Gastrocnemius medialis (tissue), 4 donors: ENCODE measurements around the gene FRMD4B. TPM values are rescaled to one million over a fixed set of nuclear protein-coding genes. Genes with fewer than 3 reads are reported as not detected.

Experiments used
- ATAC-seq, 2 donors: fragments of 150-250 bp; one replicate each; pipeline ENCODE4 v1.9.1; 2016
- DNase-seq, 2 donors: peaks; one replicate each; pipeline ENCODE4 v3.0.0-alpha.2; 2019
- H3K27ac ChIP-seq, 4 donors: fragments of 200-600 bp; sonication (generic); 1 replicate in 1 of 4; 2 replicates in 3 of 4; pipeline ENCODE4 v1.5.1; 2016 to 2018; ENCODE audit warnings: mild to moderate bottlenecking in 2 of 4, moderate library complexity in 1 of 4
- H3K27me3 ChIP-seq, 3 donors: fragments of 200-600 bp; sonication (generic) in 2 of 3; 1 replicate in 1 of 3; 2 replicates in 2 of 3; pipeline versions ENCODE4 v1.5.1 to v1.6.0; 2016 to 2019; ENCODE audit warnings: mild to moderate bottlenecking in 1 of 3, moderate library complexity in 1 of 3
- H3K36me3 ChIP-seq, 2 donors: fragments of 200-600 bp; sonication (generic) in 1 of 2; one replicate each; pipeline ENCODE4 v1.5.1; 2017 to 2018
- H3K4me1 ChIP-seq, 2 donors: fragments of 200-600 bp; sonication (generic) in 1 of 2; one replicate each; pipeline ENCODE4 v1.5.1; 2016 to 2017; ENCODE audit warnings: mild to moderate bottlenecking in 2 of 2
- H3K4me3 ChIP-seq, 4 donors: fragments of 200-600 bp; sonication (generic) in 3 of 4; 1 replicate in 1 of 4; 2 replicates in 3 of 4; pipeline ENCODE4 v1.5.1; 2016 to 2019; ENCODE audit warnings: mild to moderate bottlenecking in 2 of 4
- H3K9me3 ChIP-seq, 3 donors: fragments of 200-600 bp; sonication (generic) in 2 of 3; 1 replicate in 1 of 3; 2 replicates in 2 of 3; pipeline ENCODE4 v1.5.1; 2016 to 2019
- POLR2A ChIP-seq, 2 donors: fragments of 450-650 bp; IDR thresholded peaks; one replicate each; pipeline ENCODE4 v1.6.1; 2017; ENCODE audit warnings: antibody characterized with exemption in 2 of 2, mild to moderate bottlenecking in 2 of 2, moderate library complexity in 2 of 2
- in situ Hi-C, 4 donors: fragments of 200-750 bp; cut with MboI; loops; one replicate each; pipeline versions ENCODE4 v1.15.0 to v1.8.0; 2017; ENCODE audit warnings: low sequenced_read_pairs in 4 of 4
- intact Hi-C: fragments of 100-400 bp; cut with DNase I; formaldehyde crosslinking; loops from one replicate; pipeline ENCODE4 v1.15.1; 2023; ENCODE audit warnings: low total_unique reads
- total RNA-seq, 4 donors: library from RNA; depleted of rRNA; stranded (reverse); fragments of >200 nt; gene quantifications; one replicate each; pipeline versions ENCODE4 v1.1.0 to v1.2.3, GENCODE V29; 2016
- TF ChIP-seq, protein P1 (sequence below), 5 experiments: fragments of 450-650 bp in 3 of 5; fragments of 200-600 bp in 2 of 5; sonication (generic) in 2 of 5; IDR thresholded peaks in 4 of 5; conservative IDR thresholded peaks in 1 of 5; 1 replicate in 4 of 5; 2 replicates in 1 of 5; pipeline ENCODE4 v1.5.1; 2016 to 2019; ENCODE audit warnings: antibody characterized with exemption in 5 of 5, mild to moderate bottlenecking in 3 of 5, moderate library complexity in 3 of 5

Gene FRMD4B
- total RNA-seq, 4 donors from 2014 or later: 0.29 to 3.6 (median 1.7) TPM

DNA sequence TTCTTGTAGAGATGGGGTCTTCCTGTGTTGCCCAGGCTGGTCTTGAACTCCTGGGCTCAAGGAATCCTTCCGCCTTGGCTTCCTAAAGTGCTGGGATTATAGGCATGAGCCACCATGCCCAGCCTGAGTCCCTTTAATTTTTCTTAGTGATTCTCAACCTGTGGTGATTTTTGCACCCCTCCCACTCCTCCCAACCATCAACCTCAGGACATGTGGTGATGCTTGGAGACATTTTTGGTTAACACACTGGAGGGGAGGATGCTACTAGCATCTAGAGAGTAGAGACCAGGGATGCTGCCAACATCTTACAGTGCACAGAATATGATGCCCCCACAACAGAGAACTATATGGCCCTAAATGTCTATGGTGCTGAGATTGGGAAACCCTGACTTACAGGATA is 180.5 kb downstream of the FRMD4B start:
- ATAC-seq (no peak), DNase-seq (no peak)
- H3K4me1 ChIP-seq: peaks cover 0 to 6% of the 10 kb centered on the region in 2 donors
- no peaks in the 10 kb centered on the region for H3K36me3 ChIP-seq
- in situ Hi-C loops (no loop called here), intact Hi-C loops (no loop called here)
- no peaks in the 10 kb centered on the region for H3K27me3 ChIP-seq
- H3K27ac ChIP-seq: no peak overlapping the region
- H3K4me3 ChIP-seq: no peak overlapping the region
- TF ChIP-seq, protein P1, sequence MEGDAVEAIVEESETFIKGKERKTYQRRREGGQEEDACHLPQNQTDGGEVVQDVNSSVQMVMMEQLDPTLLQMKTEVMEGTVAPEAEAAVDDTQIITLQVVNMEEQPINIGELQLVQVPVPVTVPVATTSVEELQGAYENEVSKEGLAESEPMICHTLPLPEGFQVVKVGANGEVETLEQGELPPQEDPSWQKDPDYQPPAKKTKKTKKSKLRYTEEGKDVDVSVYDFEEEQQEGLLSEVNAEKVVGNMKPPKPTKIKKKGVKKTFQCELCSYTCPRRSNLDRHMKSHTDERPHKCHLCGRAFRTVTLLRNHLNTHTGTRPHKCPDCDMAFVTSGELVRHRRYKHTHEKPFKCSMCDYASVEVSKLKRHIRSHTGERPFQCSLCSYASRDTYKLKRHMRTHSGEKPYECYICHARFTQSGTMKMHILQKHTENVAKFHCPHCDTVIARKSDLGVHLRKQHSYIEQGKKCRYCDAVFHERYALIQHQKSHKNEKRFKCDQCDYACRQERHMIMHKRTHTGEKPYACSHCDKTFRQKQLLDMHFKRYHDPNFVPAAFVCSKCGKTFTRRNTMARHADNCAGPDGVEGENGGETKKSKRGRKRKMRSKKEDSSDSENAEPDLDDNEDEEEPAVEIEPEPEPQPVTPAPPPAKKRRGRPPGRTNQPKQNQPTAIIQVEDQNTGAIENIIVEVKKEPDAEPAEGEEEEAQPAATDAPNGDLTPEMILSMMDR (IDR thresholded peaks at IDR 0.05 in 4 of 5, conservative IDR thresholded peaks at IDR 0.05 in 1 of 5): no peak
- TF ChIP-seq POLR2A (IDR thresholded peaks at IDR 0.05): no peak
- H3K9me3 ChIP-seq: no peaks in the 10 kb centered on the region

DNA sequence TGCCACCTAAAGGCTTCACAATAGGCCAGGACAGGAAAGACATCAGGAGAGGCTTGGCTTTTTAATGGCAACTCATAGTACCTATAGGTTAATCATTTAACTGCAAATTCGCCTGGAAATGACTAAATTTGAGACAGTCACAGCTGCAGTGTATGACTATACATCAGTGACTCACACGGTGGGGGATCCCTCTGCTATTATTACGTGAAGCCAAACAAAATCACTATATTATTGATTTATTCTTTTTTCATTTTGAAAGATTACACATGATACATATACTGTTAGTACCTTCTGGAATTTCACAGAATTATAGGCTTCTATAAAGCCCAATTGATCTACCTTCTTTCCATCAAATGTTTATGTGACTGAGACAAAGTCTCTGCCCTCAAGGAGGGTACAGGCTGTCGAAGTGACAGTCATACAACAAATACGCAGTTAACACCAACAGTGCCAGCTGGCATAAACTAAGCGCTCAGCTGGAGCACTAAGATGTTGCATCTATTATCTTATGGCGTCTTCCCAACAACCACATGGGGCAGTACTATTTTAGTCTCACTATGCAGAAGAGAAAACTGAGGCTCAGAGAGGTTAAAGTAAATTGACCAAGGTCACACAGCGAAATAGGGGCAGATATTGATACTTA is 181.5 kb downstream of the FRMD4B start:
- H3K4me1 ChIP-seq: peaks cover 6 to 7% of the 10 kb centered on the region in 2 donors

DNA sequence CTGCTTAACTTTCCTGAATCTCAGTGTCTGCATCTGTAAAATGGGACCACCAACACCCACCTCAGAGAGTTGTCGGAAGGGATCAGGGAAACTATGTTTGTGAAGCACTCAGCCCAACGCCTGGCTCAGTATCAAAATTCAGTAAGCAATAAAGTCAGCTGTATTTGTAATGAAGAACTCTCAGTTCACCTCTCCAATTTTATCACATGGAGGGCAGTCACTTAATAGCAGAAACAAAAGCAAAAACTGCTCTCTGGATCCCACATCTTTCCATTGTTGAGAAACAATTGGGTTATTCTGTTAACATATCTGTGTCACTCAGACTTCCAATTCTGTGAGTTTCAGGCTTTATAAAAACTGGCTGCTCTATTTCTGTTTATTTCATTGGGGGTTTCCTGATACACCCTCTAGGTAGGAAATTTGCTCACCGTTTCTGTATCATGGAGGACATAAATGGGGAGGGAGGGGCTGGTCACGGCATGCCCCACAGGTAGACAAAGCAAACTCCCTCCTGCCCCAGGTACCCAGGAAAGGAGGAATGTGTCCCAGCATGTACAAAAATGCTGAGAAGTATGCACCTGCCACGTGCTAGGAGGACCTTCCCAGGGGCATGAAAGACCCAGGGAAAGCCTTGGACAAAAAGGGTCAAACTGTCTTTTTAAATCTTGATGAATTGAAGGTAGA is 182.1 kb downstream of the FRMD4B start:
- DNase-seq: no peak
- no peaks in the 10 kb centered on the region for H3K9me3 ChIP-seq
- H3K4me3 ChIP-seq: no peak overlapping the region
- in situ Hi-C loops: no loop called here
- H3K27ac ChIP-seq: no peak overlapping the region
- no peaks in the 10 kb centered on the region for H3K27me3 ChIP-seq
- TF ChIP-seq POLR2A (IDR thresholded peaks at IDR 0.05): no peak
- TF ChIP-seq, protein P1 (IDR thresholded peaks at IDR 0.05 in 4 of 5, conservative IDR thresholded peaks at IDR 0.05 in 1 of 5): no peak
- H3K36me3 ChIP-seq: no peaks in the 10 kb centered on the region
- peaks cover 6 to 8% of the 10 kb centered on the region in 2 donors for H3K4me1 ChIP-seq
- ATAC-seq: no peak
- intact Hi-C loops: no loop called here

More for the DNA sequence above, 181.5 kb downstream of the FRMD4B start:
- Histone ChIP-seq H3K27me3 (no peaks in the 10 kb centered on the region), H3K9me3 (no peaks in the 10 kb centered on the region), H3K4me3 (no peak overlapping the region), H3K36me3 (no peaks in the 10 kb centered on the region), H3K27ac (no peak overlapping the region)
- intact Hi-C loops (no loop called here), in situ Hi-C loops (no loop called here)
- DNase-seq: no peak
- ATAC-seq: no peak
- TF ChIP-seq, protein P1 (IDR thresholded peaks at IDR 0.05 in 4 of 5, conservative IDR thresholded peaks at IDR 0.05 in 1 of 5): no peak
- no peak for TF ChIP-seq POLR2A (IDR thresholded peaks at IDR 0.05)

DNA sequence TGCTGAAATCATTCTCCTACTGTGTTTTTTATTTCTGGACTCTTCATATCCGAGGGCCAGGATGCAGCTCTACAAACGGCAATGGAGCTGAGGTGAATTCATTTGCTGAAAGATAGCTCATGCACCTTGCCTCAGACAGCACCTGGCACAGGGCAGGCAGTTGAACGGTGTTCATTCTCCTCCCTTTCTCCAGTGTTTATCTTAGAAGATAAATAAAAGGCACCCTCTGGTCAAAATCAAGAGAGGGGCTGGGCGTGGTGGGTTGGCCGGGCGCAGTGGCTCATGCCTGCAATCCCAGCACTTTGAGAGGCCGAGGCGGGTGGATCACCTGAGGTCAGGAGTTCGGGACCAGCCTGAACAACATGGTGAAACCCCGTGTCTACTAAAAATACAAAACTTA is 184.2 kb downstream of the FRMD4B start:
- Histone ChIP-seq H3K9me3 (no peaks in the 10 kb centered on the region), H3K4me3 (no peak overlapping the region), H3K27me3 (no peaks in the 10 kb centered on the region), H3K36me3 (no peaks in the 10 kb centered on the region), H3K27ac (no peak overlapping the region), H3K4me1 (peaks cover 6 to 8% of the 10 kb centered on the region in 2 donors)
- DNase-seq (no peak), ATAC-seq (no peak)
- TF ChIP-seq, protein P1 (IDR thresholded peaks at IDR 0.05 in 4 of 5, conservative IDR thresholded peaks at IDR 0.05 in 1 of 5): no peak
- TF ChIP-seq POLR2A (IDR thresholded peaks at IDR 0.05): no peak
- in situ Hi-C loops (no loop called here), intact Hi-C loops (no loop called here)
